ENCODE measurements around the gene AJAP1. TPM values are rescaled to one million over a fixed set of nuclear protein-coding genes. Genes with fewer than 3 reads are reported as not detected.

The AJAP1 gene
- total and polyA plus RNA-seq, 10 of the 15 experiments (the other 5 are each of a cell fraction or from before 2014, with no cell fraction given): not detected

DNA sequence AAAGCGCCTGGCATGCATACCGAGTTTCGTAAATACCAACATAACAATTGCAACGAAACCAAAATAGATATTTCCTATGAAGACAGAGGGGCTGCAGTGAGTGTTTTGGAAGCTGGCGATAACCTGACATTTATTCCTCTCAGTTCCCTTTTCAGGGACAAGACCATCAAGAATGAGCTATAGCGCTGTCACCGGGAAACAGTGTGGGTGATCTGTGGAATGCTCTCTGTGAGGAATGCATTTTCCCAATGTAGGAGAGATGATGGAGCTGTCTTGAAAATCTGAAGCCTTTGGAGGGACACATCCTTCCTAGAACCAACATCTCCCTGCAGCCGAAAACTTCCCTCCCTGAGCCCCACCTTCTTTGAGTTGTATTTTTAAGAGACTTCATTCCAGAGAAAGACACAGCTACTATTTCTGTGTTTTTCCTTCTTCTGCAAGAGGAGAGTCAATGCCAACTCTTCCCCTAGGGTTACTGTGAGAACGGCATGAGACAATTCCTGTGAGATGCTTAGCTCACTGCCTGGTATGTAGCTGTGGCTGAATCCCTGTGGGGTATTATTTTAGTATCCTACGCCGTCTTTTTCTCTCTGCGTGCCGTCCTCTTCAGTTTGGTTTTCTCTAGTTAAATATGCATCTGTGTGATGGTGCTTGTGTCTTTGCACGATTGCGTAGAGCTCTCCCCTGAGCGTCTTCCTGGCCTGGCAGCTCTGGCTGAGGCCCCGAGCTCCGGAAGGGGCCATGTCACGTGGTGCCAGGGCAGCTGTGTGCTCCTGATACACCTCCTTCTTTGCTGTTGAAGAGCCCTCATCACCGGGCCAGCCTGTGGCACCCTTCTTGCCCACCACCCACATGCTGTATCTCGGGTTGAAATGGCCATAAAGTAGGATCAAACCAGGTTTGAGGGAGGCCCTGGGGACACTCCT, 45.2 kb downstream of the AJAP1 start (continued):
- TF ChIP-seq, protein P1, sequence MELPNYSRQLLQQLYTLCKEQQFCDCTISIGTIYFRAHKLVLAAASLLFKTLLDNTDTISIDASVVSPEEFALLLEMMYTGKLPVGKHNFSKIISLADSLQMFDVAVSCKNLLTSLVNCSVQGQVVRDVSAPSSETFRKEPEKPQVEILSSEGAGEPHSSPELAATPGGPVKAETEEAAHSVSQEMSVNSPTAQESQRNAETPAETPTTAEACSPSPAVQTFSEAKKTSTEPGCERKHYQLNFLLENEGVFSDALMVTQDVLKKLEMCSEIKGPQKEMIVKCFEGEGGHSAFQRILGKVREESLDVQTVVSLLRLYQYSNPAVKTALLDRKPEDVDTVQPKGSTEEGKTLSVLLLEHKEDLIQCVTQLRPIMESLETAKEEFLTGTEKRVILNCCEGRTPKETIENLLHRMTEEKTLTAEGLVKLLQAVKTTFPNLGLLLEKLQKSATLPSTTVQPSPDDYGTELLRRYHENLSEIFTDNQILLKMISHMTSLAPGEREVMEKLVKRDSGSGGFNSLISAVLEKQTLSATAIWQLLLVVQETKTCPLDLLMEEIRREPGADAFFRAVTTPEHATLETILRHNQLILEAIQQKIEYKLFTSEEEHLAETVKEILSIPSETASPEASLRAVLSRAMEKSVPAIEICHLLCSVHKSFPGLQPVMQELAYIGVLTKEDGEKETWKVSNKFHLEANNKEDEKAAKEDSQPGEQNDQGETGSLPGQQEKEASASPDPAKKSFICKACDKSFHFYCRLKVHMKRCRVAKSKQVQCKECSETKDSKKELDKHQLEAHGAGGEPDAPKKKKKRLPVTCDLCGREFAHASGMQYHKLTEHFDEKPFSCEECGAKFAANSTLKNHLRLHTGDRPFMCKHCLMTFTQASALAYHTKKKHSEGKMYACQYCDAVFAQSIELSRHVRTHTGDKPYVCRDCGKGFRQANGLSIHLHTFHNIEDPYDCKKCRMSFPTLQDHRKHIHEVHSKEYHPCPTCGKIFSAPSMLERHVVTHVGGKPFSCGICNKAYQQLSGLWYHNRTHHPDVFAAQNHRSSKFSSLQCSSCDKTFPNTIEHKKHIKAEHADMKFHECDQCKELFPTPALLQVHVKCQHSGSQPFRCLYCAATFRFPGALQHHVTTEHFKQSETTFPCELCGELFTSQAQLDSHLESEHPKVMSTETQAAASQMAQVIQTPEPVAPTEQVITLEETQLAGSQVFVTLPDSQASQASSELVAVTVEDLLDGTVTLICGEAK (IDR thresholded peaks at IDR 0.05; ENCODE audit: borderline replicate concordance): no peak
- no peak for TF ChIP-seq DPF2 (IDR thresholded peaks at IDR 0.05)
- TF ChIP-seq, protein P2, sequence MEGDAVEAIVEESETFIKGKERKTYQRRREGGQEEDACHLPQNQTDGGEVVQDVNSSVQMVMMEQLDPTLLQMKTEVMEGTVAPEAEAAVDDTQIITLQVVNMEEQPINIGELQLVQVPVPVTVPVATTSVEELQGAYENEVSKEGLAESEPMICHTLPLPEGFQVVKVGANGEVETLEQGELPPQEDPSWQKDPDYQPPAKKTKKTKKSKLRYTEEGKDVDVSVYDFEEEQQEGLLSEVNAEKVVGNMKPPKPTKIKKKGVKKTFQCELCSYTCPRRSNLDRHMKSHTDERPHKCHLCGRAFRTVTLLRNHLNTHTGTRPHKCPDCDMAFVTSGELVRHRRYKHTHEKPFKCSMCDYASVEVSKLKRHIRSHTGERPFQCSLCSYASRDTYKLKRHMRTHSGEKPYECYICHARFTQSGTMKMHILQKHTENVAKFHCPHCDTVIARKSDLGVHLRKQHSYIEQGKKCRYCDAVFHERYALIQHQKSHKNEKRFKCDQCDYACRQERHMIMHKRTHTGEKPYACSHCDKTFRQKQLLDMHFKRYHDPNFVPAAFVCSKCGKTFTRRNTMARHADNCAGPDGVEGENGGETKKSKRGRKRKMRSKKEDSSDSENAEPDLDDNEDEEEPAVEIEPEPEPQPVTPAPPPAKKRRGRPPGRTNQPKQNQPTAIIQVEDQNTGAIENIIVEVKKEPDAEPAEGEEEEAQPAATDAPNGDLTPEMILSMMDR (IDR thresholded peaks at IDR 0.05 in 2 of 3, conservative IDR thresholded peaks at IDR 0.05 in 1 of 3; ENCODE audit: control insufficient read depth in 2 of 3, extremely low read depth in 1 of 3, insufficient read depth in 1 of 3, low read depth in 3 of 3, low read length in 3 of 3): no peak

DNA sequence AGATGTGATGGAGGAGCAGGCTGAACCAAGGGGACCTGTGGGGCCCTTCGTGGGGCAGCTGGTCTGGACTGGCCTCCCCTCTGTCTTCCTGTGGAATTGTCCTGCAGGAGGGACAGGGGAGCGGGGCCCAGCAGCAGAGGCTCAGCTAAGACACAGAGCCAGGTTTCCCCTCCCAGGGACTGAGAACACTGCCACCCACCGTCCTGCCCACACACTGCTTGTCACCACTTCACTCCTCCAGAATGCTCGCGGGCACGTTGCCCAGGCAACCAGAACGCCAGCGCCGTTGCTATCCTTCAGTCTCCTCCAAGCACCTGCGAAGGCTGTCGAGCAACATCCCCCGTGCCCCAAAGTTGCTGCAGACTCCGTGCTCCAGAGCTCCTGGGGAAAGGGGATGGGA, 46.4 kb downstream of the AJAP1 start:
- no peak overlapping the region for H3K27ac ChIP-seq (ENCODE audit: control insufficient read depth, insufficient read depth)
- in situ Hi-C loops (cut with MboI): no loop called here
- H3K27me3 ChIP-seq (replicated peaks in 1 of 2; ENCODE audit: control insufficient read depth in 2 of 2, insufficient read depth in 2 of 2, low read length in 1 of 2): no peaks in the 10 kb centered on the region
- intact Hi-C loops (cut with micrococcal nuclease; ENCODE audit: unreplicated experiment): no loop called here
- H3K4me1 ChIP-seq (ENCODE audit: control insufficient read depth, insufficient read depth, low read length): no peaks in the 10 kb centered on the region
- ChIA-PET RAD21 (ENCODE audit: unreplicated experiment) (no interaction called here), CTCF (no interaction called here), POLR2A (no interaction called here), SMC1A (ENCODE audit: uncharacterized antibody, unreplicated experiment) (no interaction called here)
- no peak for FAIRE-seq
- no peak overlapping the region for H3K9ac ChIP-seq (ENCODE audit: control insufficient read depth, insufficient read depth, low read length)
- WGBS (ENCODE audit: insufficient coverage, insufficient replicate concordance, low lambda C conversion rate, missing lambda C conversion rate): 27% methylated on average over 13 of the region's 13 CpGs
- no peak overlapping the region for H3K4me2 ChIP-seq (ENCODE audit: control insufficient read depth, insufficient read depth)
- no peaks in the 10 kb centered on the region for H4K20me1 ChIP-seq (ENCODE audit: control insufficient read depth, insufficient read depth)
- H3K9me3 ChIP-seq (replicated peaks; ENCODE audit: control insufficient read depth, insufficient read depth, low read length): no peaks in the 10 kb centered on the region
- H2AFZ ChIP-seq (ENCODE audit: control insufficient read depth, low read depth, low read length): no peak overlapping the region
- no TSS peak for BruUV-seq (replicated peaks)
- ATAC-seq: no peak
- no peaks in the 10 kb centered on the region for H3K79me2 ChIP-seq (ENCODE audit: control insufficient read depth, insufficient read depth, low read length)
- H3K4me3 ChIP-seq: no peak overlapping the region
- no peak for DNase-seq (ENCODE audit: low read depth, low spot score)
- H3K36me3 ChIP-seq (ENCODE audit: control insufficient read depth in 2 of 2, insufficient read depth in 2 of 2, low read length in 1 of 2): no peaks in the 10 kb centered on the region
- TF ChIP-seq EGR1 (IDR thresholded peaks at IDR 0.05; ENCODE audit: borderline replicate concordance in 1 of 2, low read depth in 2 of 2, low read length in 2 of 2) (no peak), CBX5 (IDR thresholded peaks at IDR 0.05; ENCODE audit: low read depth) (no peak), KDM1A (IDR thresholded peaks at IDR 0.05; ENCODE audit: borderline replicate concordance) (no peak), CHD1 (IDR thresholded peaks at IDR 0.05; ENCODE audit: low read depth, low read length) (no peak), SREBF1 (IDR thresholded peaks at IDR 0.05; ENCODE audit: low read length) (no peak), ZNF217 (IDR thresholded peaks at IDR 0.05) (no peak), ASH2L (IDR thresholded peaks at IDR 0.05; ENCODE audit: borderline replicate concordance, low read depth) (no peak), ZNF207 (IDR thresholded peaks at IDR 0.05; ENCODE audit: borderline replicate concordance) (no peak)
- TF ChIP-seq, protein P3, sequence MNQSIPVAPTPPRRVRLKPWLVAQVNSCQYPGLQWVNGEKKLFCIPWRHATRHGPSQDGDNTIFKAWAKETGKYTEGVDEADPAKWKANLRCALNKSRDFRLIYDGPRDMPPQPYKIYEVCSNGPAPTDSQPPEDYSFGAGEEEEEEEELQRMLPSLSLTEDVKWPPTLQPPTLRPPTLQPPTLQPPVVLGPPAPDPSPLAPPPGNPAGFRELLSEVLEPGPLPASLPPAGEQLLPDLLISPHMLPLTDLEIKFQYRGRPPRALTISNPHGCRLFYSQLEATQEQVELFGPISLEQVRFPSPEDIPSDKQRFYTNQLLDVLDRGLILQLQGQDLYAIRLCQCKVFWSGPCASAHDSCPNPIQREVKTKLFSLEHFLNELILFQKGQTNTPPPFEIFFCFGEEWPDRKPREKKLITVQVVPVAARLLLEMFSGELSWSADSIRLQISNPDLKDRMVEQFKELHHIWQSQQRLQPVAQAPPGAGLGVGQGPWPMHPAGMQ (IDR thresholded peaks at IDR 0.05; ENCODE audit: borderline replicate concordance): no peak
- TF ChIP-seq, protein P4, sequence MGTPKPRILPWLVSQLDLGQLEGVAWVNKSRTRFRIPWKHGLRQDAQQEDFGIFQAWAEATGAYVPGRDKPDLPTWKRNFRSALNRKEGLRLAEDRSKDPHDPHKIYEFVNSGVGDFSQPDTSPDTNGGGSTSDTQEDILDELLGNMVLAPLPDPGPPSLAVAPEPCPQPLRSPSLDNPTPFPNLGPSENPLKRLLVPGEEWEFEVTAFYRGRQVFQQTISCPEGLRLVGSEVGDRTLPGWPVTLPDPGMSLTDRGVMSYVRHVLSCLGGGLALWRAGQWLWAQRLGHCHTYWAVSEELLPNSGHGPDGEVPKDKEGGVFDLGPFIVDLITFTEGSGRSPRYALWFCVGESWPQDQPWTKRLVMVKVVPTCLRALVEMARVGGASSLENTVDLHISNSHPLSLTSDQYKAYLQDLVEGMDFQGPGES (IDR thresholded peaks at IDR 0.05): no peak
